HL-60 (cell line): ENCODE results near the gene NANOS1.
A peak's percentile ranks its signal among the peaks of the same experiment; 100 is the strongest.

Experiments used
- DNase-seq, 2 experiments: peaks; one replicate each; pipeline ENCODE4 v3.0.0-alpha.2; 2010 to 2020; ENCODE audit warnings: low read depth in 1 of 2, low spot score in 1 of 2
- H3K27ac ChIP-seq: fragments of 250-450 bp; sonication (Bioruptor Pico); replicated peaks from 2 replicates; pipeline ENCODE4 v1.5.1; 2020; ENCODE audit warnings: mild to moderate bottlenecking, moderate library complexity
- H3K27me3 ChIP-seq: fragments of 250-450 bp; sonication (Bioruptor Pico); 2 replicates; pipeline ENCODE4 v1.5.1; 2021; ENCODE audit warnings: mild to moderate bottlenecking, moderate library complexity; ENCODE audit not compliant: insufficient read depth, poor library complexity, severe bottlenecking
- H3K4me3 ChIP-seq: replicated peaks from 2 replicates; pipeline ENCODE4 v1.5.1; 2011; ENCODE audit warnings: mild to moderate bottlenecking, control low read depth, low read length; ENCODE audit not compliant: insufficient read depth
- GABPA ChIP-seq: IDR thresholded peaks from 2 replicates; pipeline ENCODE4 v1.6.1; 2012; ENCODE audit warnings: low read depth
- POLR2AphosphoS5 ChIP-seq: IDR thresholded peaks from 2 replicates; pipeline ENCODE4 v1.6.1; 2012; ENCODE audit warnings: low read depth
- SPI1 ChIP-seq: IDR thresholded peaks from 2 replicates; pipeline ENCODE4 v1.6.1; 2012; ENCODE audit warnings: low read depth, mild to moderate bottlenecking, borderline replicate concordance
- TF ChIP-seq, protein P1 (sequence below): IDR thresholded peaks from 2 replicates; pipeline ENCODE4 v1.6.1; 2012; ENCODE audit warnings: low read depth; ENCODE audit not compliant: insufficient replicate concordance
- TF ChIP-seq, protein P2 (sequence below): IDR thresholded peaks from one replicate; pipeline ENCODE4 v1.5.1; 2011; ENCODE audit warnings: low read length, control low read depth, inconsistent platforms; ENCODE audit not compliant: insufficient read depth

Gene NANOS1

GRCh38 chr10:119042169-119042568 lies 12.7 kb downstream of the NANOS1 start:
- no peak for DNase-seq
- TF ChIP-seq, protein P1, sequence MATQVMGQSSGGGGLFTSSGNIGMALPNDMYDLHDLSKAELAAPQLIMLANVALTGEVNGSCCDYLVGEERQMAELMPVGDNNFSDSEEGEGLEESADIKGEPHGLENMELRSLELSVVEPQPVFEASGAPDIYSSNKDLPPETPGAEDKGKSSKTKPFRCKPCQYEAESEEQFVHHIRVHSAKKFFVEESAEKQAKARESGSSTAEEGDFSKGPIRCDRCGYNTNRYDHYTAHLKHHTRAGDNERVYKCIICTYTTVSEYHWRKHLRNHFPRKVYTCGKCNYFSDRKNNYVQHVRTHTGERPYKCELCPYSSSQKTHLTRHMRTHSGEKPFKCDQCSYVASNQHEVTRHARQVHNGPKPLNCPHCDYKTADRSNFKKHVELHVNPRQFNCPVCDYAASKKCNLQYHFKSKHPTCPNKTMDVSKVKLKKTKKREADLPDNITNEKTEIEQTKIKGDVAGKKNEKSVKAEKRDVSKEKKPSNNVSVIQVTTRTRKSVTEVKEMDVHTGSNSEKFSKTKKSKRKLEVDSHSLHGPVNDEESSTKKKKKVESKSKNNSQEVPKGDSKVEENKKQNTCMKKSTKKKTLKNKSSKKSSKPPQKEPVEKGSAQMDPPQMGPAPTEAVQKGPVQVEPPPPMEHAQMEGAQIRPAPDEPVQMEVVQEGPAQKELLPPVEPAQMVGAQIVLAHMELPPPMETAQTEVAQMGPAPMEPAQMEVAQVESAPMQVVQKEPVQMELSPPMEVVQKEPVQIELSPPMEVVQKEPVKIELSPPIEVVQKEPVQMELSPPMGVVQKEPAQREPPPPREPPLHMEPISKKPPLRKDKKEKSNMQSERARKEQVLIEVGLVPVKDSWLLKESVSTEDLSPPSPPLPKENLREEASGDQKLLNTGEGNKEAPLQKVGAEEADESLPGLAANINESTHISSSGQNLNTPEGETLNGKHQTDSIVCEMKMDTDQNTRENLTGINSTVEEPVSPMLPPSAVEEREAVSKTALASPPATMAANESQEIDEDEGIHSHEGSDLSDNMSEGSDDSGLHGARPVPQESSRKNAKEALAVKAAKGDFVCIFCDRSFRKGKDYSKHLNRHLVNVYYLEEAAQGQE: no peak
- no peak for TF ChIP-seq SPI1
- TF ChIP-seq, protein P2, sequence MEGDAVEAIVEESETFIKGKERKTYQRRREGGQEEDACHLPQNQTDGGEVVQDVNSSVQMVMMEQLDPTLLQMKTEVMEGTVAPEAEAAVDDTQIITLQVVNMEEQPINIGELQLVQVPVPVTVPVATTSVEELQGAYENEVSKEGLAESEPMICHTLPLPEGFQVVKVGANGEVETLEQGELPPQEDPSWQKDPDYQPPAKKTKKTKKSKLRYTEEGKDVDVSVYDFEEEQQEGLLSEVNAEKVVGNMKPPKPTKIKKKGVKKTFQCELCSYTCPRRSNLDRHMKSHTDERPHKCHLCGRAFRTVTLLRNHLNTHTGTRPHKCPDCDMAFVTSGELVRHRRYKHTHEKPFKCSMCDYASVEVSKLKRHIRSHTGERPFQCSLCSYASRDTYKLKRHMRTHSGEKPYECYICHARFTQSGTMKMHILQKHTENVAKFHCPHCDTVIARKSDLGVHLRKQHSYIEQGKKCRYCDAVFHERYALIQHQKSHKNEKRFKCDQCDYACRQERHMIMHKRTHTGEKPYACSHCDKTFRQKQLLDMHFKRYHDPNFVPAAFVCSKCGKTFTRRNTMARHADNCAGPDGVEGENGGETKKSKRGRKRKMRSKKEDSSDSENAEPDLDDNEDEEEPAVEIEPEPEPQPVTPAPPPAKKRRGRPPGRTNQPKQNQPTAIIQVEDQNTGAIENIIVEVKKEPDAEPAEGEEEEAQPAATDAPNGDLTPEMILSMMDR: no peak
- peak; percentile 38; the same call in 1 of the 2 replicates for TF ChIP-seq POLR2AphosphoS5
- TF ChIP-seq GABPA: no peak
- H3K27ac ChIP-seq: no peak overlapping the region
- H3K4me3 ChIP-seq: no peak overlapping the region
- no peaks in the 10 kb centered on the region for H3K27me3 ChIP-seq

- Histone ChIP-seq H3K4me3 (no peak overlapping the region), H3K27ac (no peak overlapping the region), H3K27me3 (no peaks in the 10 kb centered on the region)
- TF ChIP-seq POLR2AphosphoS5: no peak
- TF ChIP-seq, protein P2: no peak
- TF ChIP-seq GABPA: no peak
- TF ChIP-seq SPI1: no peak
- TF ChIP-seq, protein P1: no peak
- no peak for DNase-seq
Observed at GRCh38 chr10:119045561-119045960, 16.0 kb downstream of the NANOS1 start.

GRCh38 chr10:119049361-119049760 lies 19.8 kb downstream of the NANOS1 start:
- DNase-seq: no peak
- TF ChIP-seq GABPA: no peak
- no peak for TF ChIP-seq POLR2AphosphoS5
- TF ChIP-seq, protein P2: no peak
- TF ChIP-seq, protein P1: no peak
- no peak for TF ChIP-seq SPI1
- H3K27ac ChIP-seq: no peak overlapping the region
- H3K4me3 ChIP-seq: no peak overlapping the region
- H3K27me3 ChIP-seq: no peaks in the 10 kb centered on the region
